ENCODE measurements around the gene RAB8B.

RAB8B gene

DNA sequence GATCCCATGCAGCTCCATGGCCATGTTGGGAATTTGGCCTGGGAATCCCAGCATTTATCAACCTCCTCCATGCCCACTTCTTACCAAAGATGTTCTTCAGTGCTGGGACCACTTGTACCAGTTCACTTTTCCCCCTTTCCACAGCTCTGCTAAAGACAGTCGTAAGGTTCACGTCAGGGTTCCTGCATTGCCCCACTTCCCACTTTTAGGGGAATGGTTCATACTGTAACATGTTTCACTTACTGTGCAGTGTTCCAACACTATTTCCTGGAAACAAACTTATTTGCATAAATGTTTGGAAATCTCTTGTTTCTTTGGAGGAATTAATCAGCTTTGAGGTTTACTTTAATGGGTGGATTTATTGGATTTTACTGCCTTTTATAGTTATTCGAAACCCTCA, 105.0 kb downstream of the RAB8B start:
- Histone ChIP-seq H3K36me3 (no peaks in the 10 kb centered on the region), H3K27ac (no peak overlapping the region), H3K9me3 (ENCODE audit: severe bottlenecking) (no peaks in the 10 kb centered on the region), H3K4me3 (ENCODE audit: low read depth, low read length) (no peak overlapping the region), H3K27me3 (ENCODE audit: insufficient read depth, low read depth, severe bottlenecking) (no peaks in the 10 kb centered on the region)
- TF ChIP-seq, protein P1, sequence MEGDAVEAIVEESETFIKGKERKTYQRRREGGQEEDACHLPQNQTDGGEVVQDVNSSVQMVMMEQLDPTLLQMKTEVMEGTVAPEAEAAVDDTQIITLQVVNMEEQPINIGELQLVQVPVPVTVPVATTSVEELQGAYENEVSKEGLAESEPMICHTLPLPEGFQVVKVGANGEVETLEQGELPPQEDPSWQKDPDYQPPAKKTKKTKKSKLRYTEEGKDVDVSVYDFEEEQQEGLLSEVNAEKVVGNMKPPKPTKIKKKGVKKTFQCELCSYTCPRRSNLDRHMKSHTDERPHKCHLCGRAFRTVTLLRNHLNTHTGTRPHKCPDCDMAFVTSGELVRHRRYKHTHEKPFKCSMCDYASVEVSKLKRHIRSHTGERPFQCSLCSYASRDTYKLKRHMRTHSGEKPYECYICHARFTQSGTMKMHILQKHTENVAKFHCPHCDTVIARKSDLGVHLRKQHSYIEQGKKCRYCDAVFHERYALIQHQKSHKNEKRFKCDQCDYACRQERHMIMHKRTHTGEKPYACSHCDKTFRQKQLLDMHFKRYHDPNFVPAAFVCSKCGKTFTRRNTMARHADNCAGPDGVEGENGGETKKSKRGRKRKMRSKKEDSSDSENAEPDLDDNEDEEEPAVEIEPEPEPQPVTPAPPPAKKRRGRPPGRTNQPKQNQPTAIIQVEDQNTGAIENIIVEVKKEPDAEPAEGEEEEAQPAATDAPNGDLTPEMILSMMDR (IDR thresholded peaks at IDR 0.05; ENCODE audit: low read depth, low read length) = no peak
- DNase-seq = no peak

- H3K4me3 ChIP-seq (ENCODE audit: low read depth, low read length) = no peak overlapping the region
- H3K36me3 ChIP-seq = no peaks in the 10 kb centered on the region
- H3K9me3 ChIP-seq (ENCODE audit: severe bottlenecking) = no peaks in the 10 kb centered on the region
- no peak overlapping the region for H3K27ac ChIP-seq
- TF ChIP-seq, protein P1 (IDR thresholded peaks at IDR 0.05; ENCODE audit: low read depth, low read length) = no peak
- no peaks in the 10 kb centered on the region for H3K27me3 ChIP-seq (ENCODE audit: insufficient read depth, low read depth, severe bottlenecking)
- no peak for DNase-seq
Measured at GRCh38 chr15:63295341-63295740, 105.9 kb downstream of the RAB8B start.

- Histone ChIP-seq H3K9me3 (ENCODE audit: severe bottlenecking) (no peaks in the 10 kb centered on the region), H3K27me3 (ENCODE audit: insufficient read depth, low read depth, severe bottlenecking) (no peaks in the 10 kb centered on the region), H3K36me3 (no peaks in the 10 kb centered on the region), H3K27ac (no peak overlapping the region), H3K4me3 (ENCODE audit: low read depth, low read length) (no peak overlapping the region)
- no peak for DNase-seq
- TF ChIP-seq, protein P1 (IDR thresholded peaks at IDR 0.05; ENCODE audit: low read depth, low read length) = no peak
Measured at GRCh38 chr15:63296195-63296594, 106.8 kb downstream of the RAB8B start.

GRCh38 chr15:63299943-63300575, 110.7 kb downstream of the RAB8B start:
- Histone ChIP-seq H3K27me3 (ENCODE audit: insufficient read depth, low read depth, severe bottlenecking) (no peaks in the 10 kb centered on the region), H3K36me3 (no peaks in the 10 kb centered on the region), H3K4me3 (ENCODE audit: low read depth, low read length) (no peak overlapping the region), H3K27ac (no peak overlapping the region), H3K9me3 (ENCODE audit: severe bottlenecking) (no peaks in the 10 kb centered on the region)
- no peak for DNase-seq
- TF ChIP-seq, protein P1 (IDR thresholded peaks at IDR 0.05; ENCODE audit: low read depth, low read length) = no peak

DNA sequence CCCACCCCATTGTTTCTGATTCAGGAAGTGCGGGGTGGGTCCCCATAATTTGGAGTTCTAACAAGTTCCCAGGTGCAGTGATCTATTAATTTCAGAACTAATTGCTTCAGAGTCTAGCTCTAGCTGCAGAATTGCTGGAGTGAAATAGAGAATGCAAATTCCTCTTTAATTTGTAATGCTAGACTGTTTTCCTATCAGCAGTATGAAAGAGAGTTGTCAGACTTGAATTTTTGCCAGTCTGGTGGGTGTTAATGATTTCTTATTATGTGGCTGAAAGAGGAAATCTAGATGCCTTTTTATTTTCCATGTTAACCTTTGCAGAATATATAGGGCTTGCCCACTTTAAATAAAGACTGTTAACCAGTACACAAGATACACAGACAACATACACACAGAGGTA, 111.7 kb downstream of the RAB8B start:
- Histone ChIP-seq H3K4me3 (ENCODE audit: low read depth, low read length) (no peak overlapping the region), H3K9me3 (ENCODE audit: severe bottlenecking) (no peaks in the 10 kb centered on the region), H3K27me3 (ENCODE audit: insufficient read depth, low read depth, severe bottlenecking) (no peaks in the 10 kb centered on the region), H3K36me3 (no peaks in the 10 kb centered on the region), H3K27ac (no peak overlapping the region)
- TF ChIP-seq, protein P1 (IDR thresholded peaks at IDR 0.05; ENCODE audit: low read depth, low read length) = no peak
- DNase-seq = no peak

GRCh38 chr15:63305260-63305659, 115.9 kb downstream of the RAB8B start:
- Histone ChIP-seq H3K36me3 (no peaks in the 10 kb centered on the region), H3K9me3 (ENCODE audit: severe bottlenecking) (no peaks in the 10 kb centered on the region), H3K27me3 (ENCODE audit: insufficient read depth, low read depth, severe bottlenecking) (no peaks in the 10 kb centered on the region), H3K4me3 (ENCODE audit: low read depth, low read length) (no peak overlapping the region), H3K27ac (no peak overlapping the region)
- TF ChIP-seq, protein P1 (IDR thresholded peaks at IDR 0.05; ENCODE audit: low read depth, low read length) = no peak
- DNase-seq = no peak

All from WERI-Rb-1 (cell line).